ENCODE results near the gene TNNT2.

GRCh38 chr1:201386208-201386607 is 8.7 kb upstream of the TNNT2 start:
- TF ChIP-seq, protein P1, sequence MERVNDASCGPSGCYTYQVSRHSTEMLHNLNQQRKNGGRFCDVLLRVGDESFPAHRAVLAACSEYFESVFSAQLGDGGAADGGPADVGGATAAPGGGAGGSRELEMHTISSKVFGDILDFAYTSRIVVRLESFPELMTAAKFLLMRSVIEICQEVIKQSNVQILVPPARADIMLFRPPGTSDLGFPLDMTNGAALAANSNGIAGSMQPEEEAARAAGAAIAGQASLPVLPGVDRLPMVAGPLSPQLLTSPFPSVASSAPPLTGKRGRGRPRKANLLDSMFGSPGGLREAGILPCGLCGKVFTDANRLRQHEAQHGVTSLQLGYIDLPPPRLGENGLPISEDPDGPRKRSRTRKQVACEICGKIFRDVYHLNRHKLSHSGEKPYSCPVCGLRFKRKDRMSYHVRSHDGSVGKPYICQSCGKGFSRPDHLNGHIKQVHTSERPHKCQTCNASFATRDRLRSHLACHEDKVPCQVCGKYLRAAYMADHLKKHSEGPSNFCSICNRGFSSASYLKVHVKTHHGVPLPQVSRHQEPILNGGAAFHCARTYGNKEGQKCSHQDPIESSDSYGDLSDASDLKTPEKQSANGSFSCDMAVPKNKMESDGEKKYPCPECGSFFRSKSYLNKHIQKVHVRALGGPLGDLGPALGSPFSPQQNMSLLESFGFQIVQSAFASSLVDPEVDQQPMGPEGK (CRISPR knock-in tag; IDR thresholded peaks at IDR 0.05; ENCODE audit: borderline replicate concordance), result no peak
- no peak for TF ChIP-seq BACH2 (CRISPR knock-in tag; IDR thresholded peaks at IDR 0.05; ENCODE audit: borderline replicate concordance)
- TF ChIP-seq CSDC2 (CRISPR knock-in tag; IDR thresholded peaks at IDR 0.05), result no peak
- no peak for TF ChIP-seq GLIS3 (CRISPR knock-in tag; IDR thresholded peaks at IDR 0.05)
- TF ChIP-seq, protein P2, sequence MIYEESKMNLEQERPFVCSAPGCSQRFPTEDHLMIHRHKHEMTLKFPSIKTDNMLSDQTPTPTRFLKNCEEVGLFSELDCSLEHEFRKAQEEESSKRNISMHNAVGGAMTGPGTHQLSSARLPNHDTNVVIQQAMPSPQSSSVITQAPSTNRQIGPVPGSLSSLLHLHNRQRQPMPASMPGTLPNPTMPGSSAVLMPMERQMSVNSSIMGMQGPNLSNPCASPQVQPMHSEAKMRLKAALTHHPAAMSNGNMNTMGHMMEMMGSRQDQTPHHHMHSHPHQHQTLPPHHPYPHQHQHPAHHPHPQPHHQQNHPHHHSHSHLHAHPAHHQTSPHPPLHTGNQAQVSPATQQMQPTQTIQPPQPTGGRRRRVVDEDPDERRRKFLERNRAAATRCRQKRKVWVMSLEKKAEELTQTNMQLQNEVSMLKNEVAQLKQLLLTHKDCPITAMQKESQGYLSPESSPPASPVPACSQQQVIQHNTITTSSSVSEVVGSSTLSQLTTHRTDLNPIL (CRISPR knock-in tag; IDR thresholded peaks at IDR 0.05; ENCODE audit: low read depth), result no peak
- TF ChIP-seq ZFP30 (CRISPR knock-in tag; IDR thresholded peaks at IDR 0.05), result no peak
- no peak for TF ChIP-seq ESRRG (CRISPR knock-in tag; IDR thresholded peaks at IDR 0.05)
- TF ChIP-seq, protein P3, sequence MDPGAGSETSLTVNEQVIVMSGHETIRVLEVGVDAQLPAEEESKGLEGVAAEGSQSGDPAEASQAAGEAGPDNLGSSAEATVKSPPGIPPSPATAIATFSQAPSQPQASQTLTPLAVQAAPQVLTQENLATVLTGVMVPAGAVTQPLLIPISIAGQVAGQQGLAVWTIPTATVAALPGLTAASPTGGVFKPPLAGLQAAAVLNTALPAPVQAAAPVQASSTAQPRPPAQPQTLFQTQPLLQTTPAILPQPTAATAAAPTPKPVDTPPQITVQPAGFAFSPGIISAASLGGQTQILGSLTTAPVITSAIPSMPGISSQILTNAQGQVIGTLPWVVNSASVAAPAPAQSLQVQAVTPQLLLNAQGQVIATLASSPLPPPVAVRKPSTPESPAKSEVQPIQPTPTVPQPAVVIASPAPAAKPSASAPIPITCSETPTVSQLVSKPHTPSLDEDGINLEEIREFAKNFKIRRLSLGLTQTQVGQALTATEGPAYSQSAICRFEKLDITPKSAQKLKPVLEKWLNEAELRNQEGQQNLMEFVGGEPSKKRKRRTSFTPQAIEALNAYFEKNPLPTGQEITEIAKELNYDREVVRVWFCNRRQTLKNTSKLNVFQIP (CRISPR knock-in tag; IDR thresholded peaks at IDR 0.05; ENCODE audit: borderline replicate concordance, low read depth), result no peak
- no peak for TF ChIP-seq ZNF565 (CRISPR knock-in tag; conservative IDR thresholded peaks at IDR 0.05; ENCODE audit: low read depth)
- no peak for TF ChIP-seq OSR1 (CRISPR knock-in tag; IDR thresholded peaks at IDR 0.05)
- TF ChIP-seq TCF4 (CRISPR knock-in tag; IDR thresholded peaks at IDR 0.05; ENCODE audit: borderline replicate concordance), result no peak
- no peak for TF ChIP-seq RARB (CRISPR knock-in tag; IDR thresholded peaks at IDR 0.05)
- TF ChIP-seq SNAI2 (CRISPR knock-in tag; IDR thresholded peaks at IDR 0.05), result no peak
- TF ChIP-seq ZFP3 (CRISPR knock-in tag; IDR thresholded peaks at IDR 0.05), result no peak
